Suprapubic skin (tissue), 4 donors: Measurements from ENCODE around the gene NCAPH2. TPM values are rescaled to one million over a fixed set of nuclear protein-coding genes. Genes with fewer than 3 reads are reported as not detected.
"Not testable (repeated sequence)": the region's sequence is repeated elsewhere in the genome, so short reads cannot be mapped to it uniquely, and the experiment has no call there.

Source experiments
- DNase-seq, 2 donors: peaks; one replicate each; pipeline ENCODE4 v3.0.0-alpha.2; 2019; ENCODE audit warnings: low spot score in 2 of 2
- H3K27ac ChIP-seq: fragments of 200-600 bp; sonication (generic); one replicate; pipeline ENCODE4 v1.5.1; 2019
- H3K27me3 ChIP-seq: fragments of 200-600 bp; sonication (generic); one replicate; pipeline ENCODE4 v1.5.1; 2019
- H3K36me3 ChIP-seq: fragments of 200-600 bp; sonication (generic); one replicate; pipeline ENCODE4 v1.5.1; 2019
- H3K4me1 ChIP-seq: fragments of 200-600 bp; sonication (generic); one replicate; pipeline ENCODE4 v1.5.1; 2019
- H3K4me3 ChIP-seq: fragments of 200-600 bp; sonication (generic); one replicate; pipeline ENCODE4 v1.5.1; 2019; ENCODE audit warnings: mild to moderate bottlenecking
- H3K9me3 ChIP-seq: fragments of 200-600 bp; sonication (generic); one replicate; pipeline ENCODE4 v1.5.1; 2019
- EP300 ChIP-seq: sonication (generic); formaldehyde crosslinking; IDR thresholded peaks from one replicate; pipeline ENCODE4 v1.6.1; 2017; ENCODE audit warnings: antibody characterized with exemption
- POLR2A ChIP-seq, 2 donors: fragments of 450-650 bp; IDR thresholded peaks; one replicate each; pipeline ENCODE4 v1.6.1; 2017; ENCODE audit warnings: antibody characterized with exemption in 2 of 2, mild to moderate bottlenecking in 2 of 2, moderate library complexity in 2 of 2
- POLR2AphosphoS5 ChIP-seq, 3 donors: sonication (generic); formaldehyde crosslinking; IDR thresholded peaks; one replicate each; pipeline ENCODE4 v1.6.1; 2017; ENCODE audit warnings: antibody characterized with exemption in 3 of 3
- WGBS: methylation state at CpG from one replicate; pipeline ENCODE4 v1.1.5; 2018; 5-methylcytosine and 5-hydroxymethylcytosine counted together
- total RNA-seq, 4 donors: library from RNA; depleted of rRNA; stranded (reverse); fragments of >200 nt; gene quantifications; one replicate each; pipeline ENCODE4 v1.1.0, GENCODE V29; 2016
- TF ChIP-seq, protein P1 (sequence below), 2 donors: fragments of 200-600 bp in 1 of 2; fragments of 450-650 bp in 1 of 2; sonication (generic) in 1 of 2; IDR thresholded peaks; one replicate each; pipeline ENCODE4 v1.5.1; 2016 to 2019; ENCODE audit warnings: antibody characterized with exemption in 2 of 2, mild to moderate bottlenecking in 1 of 2, moderate library complexity in 1 of 2

NCAPH2 gene
- total RNA-seq, 4 donors from 2014 or later = 39.6 to 51.9 (median 50.0) TPM

DNA sequence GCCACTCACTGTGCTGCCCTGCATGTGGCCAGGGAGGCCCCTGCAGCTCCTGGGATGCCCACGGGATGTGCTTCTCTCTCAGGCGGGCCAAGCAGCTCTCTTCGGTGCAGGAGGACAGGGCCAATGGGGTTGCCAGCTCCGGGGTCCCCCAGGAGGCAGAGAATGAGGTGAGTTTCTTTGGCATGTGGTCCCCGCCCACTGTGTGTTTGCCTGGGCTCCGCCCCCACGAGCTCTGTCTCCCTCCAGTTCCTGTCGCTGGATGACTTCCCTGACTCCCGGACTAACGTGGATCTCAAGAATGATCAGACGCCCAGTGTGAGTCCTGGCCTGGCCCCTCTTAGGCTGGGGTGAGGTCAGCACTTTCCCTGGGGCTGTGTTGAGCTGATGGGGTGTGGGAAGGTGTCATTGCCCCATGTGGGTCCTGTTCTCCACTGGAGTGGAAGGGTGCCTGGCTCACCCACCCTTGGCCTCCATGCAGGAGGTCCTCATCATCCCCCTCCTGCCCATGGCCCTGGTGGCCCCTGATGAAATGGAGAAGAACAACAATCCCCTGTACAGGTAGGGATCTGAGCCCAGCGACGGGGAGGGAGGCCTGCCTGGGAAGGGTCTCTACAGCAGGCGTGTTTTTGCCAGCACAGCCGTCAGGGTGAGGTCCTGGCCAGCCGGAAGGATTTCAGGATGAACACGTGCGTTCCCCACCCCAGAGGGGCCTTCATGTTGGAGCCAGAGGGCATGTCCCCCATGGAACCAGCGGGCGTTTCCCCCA, 9.7 kb downstream of the NCAPH2 start:
- Histone ChIP-seq H3K9me3 (no peaks in the 10 kb centered on the region), H3K27ac (no peak overlapping the region), H3K36me3 (peaks cover 68% of the 10 kb centered on the region), H3K27me3 (no peaks in the 10 kb centered on the region), H3K4me3 (no peak overlapping the region), H3K4me1 (peaks cover 9% of the 10 kb centered on the region)
- no peak for DNase-seq
- WGBS = 87% methylated on average over 13 of the region's 20 CpGs
- TF ChIP-seq POLR2A (IDR thresholded peaks at IDR 0.05) = no peak

DNA sequence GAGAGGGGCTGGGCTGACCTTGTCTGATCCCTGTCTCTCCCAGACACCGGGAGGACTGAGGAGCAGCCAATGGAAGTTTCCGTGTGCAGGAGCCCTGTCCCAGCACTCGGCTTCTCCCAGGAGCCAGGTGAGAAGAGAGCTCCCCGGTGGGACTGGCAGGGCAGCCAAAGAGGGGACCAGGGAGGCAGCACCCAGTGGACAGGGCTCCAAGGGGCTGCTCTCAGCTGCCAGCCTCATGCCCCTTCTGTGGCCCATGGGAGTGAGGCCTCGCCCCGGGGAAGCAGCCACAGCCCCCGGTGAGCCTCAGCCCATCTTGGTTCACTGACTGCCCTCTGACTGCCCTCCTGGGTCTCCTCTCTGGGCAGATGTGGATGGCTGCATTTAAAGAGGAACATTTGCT, 10.6 kb downstream of the NCAPH2 start:
- TF ChIP-seq POLR2A (IDR thresholded peaks at IDR 0.05) (no peak), POLR2AphosphoS5 (IDR thresholded peaks at IDR 0.05) (no peak)

DNA sequence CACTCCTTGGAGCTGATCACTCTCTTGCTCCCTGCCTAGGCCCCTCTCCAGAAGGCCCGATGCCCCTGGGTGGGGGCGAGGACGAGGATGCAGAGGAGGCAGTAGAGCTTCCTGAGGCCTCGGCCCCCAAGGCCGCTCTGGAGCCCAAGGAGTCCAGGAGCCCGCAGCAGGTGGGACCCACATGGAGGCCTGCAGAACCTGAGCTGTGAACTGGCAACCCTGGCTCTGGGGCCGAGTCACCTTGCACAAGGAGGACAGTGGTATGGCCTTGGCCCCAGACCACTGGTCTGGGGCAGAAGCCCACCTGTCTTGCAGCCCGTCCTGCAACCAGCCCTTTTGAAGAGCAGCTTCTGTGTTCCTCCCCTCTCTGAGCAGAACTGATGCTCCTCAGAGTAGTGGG, 11.1 kb downstream of the NCAPH2 start:
- DNase-seq = no peak
- H3K4me1 ChIP-seq = peaks cover 18% of the 10 kb centered on the region
- H3K36me3 ChIP-seq = peaks cover 83% of the 10 kb centered on the region
- no peak overlapping the region for H3K4me3 ChIP-seq
- no peak overlapping the region for H3K27ac ChIP-seq
- H3K27me3 ChIP-seq = no peaks in the 10 kb centered on the region
- TF ChIP-seq POLR2A (IDR thresholded peaks at IDR 0.05) = no peak
- no peak for TF ChIP-seq EP300
- TF ChIP-seq POLR2AphosphoS5 (IDR thresholded peaks at IDR 0.05) = no peak
- TF ChIP-seq, protein P1, sequence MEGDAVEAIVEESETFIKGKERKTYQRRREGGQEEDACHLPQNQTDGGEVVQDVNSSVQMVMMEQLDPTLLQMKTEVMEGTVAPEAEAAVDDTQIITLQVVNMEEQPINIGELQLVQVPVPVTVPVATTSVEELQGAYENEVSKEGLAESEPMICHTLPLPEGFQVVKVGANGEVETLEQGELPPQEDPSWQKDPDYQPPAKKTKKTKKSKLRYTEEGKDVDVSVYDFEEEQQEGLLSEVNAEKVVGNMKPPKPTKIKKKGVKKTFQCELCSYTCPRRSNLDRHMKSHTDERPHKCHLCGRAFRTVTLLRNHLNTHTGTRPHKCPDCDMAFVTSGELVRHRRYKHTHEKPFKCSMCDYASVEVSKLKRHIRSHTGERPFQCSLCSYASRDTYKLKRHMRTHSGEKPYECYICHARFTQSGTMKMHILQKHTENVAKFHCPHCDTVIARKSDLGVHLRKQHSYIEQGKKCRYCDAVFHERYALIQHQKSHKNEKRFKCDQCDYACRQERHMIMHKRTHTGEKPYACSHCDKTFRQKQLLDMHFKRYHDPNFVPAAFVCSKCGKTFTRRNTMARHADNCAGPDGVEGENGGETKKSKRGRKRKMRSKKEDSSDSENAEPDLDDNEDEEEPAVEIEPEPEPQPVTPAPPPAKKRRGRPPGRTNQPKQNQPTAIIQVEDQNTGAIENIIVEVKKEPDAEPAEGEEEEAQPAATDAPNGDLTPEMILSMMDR (IDR thresholded peaks at IDR 0.05) = no peak
- 100% methylated on average over 4 of the region's 8 CpGs for WGBS
- H3K9me3 ChIP-seq = no peaks in the 10 kb centered on the region

More for the DNA sequence above, 10.6 kb downstream of the NCAPH2 start:
- Histone ChIP-seq H3K9me3 (no peaks in the 10 kb centered on the region), H3K27ac (no peak overlapping the region), H3K27me3 (no peaks in the 10 kb centered on the region), H3K36me3 (peaks cover 78% of the 10 kb centered on the region), H3K4me1 (peaks cover 12% of the 10 kb centered on the region), H3K4me3 (no peak overlapping the region)
- WGBS = 92% methylated on average over 5 of the region's 7 CpGs
- no peak for DNase-seq

DNA sequence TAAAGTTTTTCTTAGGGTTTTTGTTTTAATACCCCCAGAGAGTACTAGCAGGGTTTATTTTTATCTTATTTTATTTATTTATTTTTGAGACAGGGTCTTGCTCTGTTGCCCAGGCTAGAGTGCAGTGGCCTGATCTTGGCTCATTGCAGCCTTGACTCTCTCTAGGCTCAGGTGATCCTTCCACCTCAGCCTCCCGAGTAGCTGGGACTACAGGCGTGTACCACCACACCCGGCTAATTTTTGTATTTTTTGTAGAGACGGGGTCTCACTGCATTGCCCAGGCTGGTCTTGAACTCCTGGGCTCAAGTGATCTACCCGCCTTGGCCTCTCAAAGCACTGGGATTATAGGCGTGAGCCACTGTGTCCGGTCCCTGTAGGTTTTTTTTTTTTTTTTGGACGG, 12.2 kb downstream of the NCAPH2 start:
- not testable (repeated sequence) for H3K27ac ChIP-seq, H3K4me3 ChIP-seq, H3K9me3 ChIP-seq, DNase-seq, H3K27me3 ChIP-seq
- WGBS = 97% methylated on average over 8 of the region's 8 CpGs
- peaks cover 79% of the 10 kb centered on the region for H3K36me3 ChIP-seq
- peaks cover 28% of the 10 kb centered on the region for H3K4me1 ChIP-seq

DNA sequence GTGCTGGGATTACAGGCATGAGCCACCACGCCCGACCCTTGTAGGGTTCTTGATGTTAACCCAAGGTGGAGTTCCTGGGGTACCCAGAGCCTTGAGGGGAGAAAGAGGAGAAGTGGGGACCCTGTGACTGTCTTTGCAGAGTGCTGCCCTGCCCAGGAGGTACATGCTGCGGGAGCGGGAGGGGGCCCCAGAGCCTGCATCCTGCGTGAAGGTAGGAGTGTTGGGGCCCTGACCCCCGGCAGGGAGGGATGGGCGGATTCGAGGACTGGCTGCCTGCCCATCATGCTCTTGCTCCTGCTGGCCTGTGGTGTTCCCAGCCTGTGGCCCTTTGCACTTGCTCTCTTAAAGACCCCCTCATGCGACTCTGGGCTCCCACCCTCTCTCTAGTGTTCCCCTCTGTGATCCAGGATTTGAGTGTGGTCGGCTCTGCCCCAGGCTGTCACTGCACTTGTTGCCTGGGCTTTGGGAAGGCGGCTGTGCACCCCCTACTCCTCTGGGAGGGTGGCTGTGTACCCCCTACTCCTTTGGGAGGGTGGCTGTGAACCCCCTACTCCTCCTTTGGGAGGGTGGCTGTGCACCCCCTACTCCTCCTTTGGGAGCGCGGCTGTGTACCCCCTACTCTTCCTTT, 12.9 kb downstream of the NCAPH2 start:
- H3K27me3 ChIP-seq = no peaks in the 10 kb centered on the region
- H3K36me3 ChIP-seq = peaks cover 79% of the 10 kb centered on the region
- H3K9me3 ChIP-seq = no peaks in the 10 kb centered on the region
- 95% methylated on average over 9 of the region's 13 CpGs for WGBS
- peaks cover 30% of the 10 kb centered on the region for H3K4me1 ChIP-seq
- TF ChIP-seq, protein P1 (IDR thresholded peaks at IDR 0.05) = no peak
- TF ChIP-seq POLR2A (IDR thresholded peaks at IDR 0.05) (no peak), EP300 (no peak), POLR2AphosphoS5 (IDR thresholded peaks at IDR 0.05) (no peak)
- no peak overlapping the region for H3K27ac ChIP-seq
- no peak for DNase-seq
- H3K4me3 ChIP-seq = no peak overlapping the region

DNA sequence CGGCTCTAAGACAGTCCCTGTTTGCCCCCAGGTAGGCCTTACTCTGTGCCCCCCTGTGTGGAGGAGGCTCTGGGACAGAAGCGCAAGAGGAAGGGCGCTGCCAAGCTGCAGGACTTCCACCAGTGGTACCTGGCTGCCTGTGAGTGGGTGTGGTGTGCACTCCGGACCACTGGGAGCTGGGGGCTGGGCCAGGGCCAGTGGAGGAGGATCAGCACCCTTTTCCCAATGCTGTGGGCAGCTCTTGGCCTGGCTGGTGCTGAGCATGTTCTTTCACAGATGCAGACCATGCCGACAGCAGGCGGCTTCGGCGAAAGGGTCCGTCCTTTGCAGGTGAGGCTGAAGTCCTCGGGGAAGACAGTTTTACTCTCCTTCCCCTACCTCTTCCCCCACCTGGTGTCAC, 13.7 kb downstream of the NCAPH2 start:
- H3K36me3 ChIP-seq = peaks cover 74% of the 10 kb centered on the region
- 90% methylated on average over 2 of the region's 10 CpGs for WGBS
- DNase-seq = no peak

More for the DNA sequence above, 13.7 kb downstream of the NCAPH2 start:
- no peak overlapping the region for H3K27ac ChIP-seq
- H3K4me3 ChIP-seq = no peak overlapping the region
- no peaks in the 10 kb centered on the region for H3K27me3 ChIP-seq
- H3K9me3 ChIP-seq = no peaks in the 10 kb centered on the region
- TF ChIP-seq, protein P1 (IDR thresholded peaks at IDR 0.05) = no peak
- TF ChIP-seq POLR2A (IDR thresholded peaks at IDR 0.05) (no peak), EP300 (no peak), POLR2AphosphoS5 (IDR thresholded peaks at IDR 0.05) (no peak)
- peaks cover 32% of the 10 kb centered on the region for H3K4me1 ChIP-seq
